Right renal cortex interstitium (tissue), 3 donors: ENCODE results near the gene ATP1A2. TPM values are rescaled to one million over a fixed set of nuclear protein-coding genes. Genes with fewer than 3 reads are reported as not detected.

Source experiments
- DNase-seq, 3 donors: peaks; one replicate each; pipeline ENCODE4 v3.0.0-alpha.2; 2013; ENCODE audit warnings: low read depth in 3 of 3, low spot score in 2 of 3
- polyA plus RNA-seq, 3 donors: library from polyadenylated mRNA; unstranded; fragments of 120-200 nt; gene quantifications; one replicate each; pipeline ENCODE4 v1.2.1, GENCODE V29; 2013; ENCODE audit not compliant: insufficient read length in 3 of 3

Gene ATP1A2
- polyA plus RNA-seq, 3 donors = 4.2 to 5.8 (median 4.6) TPM

GRCh38 chr1:160168609-160169369 is 53.2 kb downstream of the ATP1A2 start:
- DNase-seq = no peak

- DNase-seq = no peak
Observed at GRCh38 chr1:160169553-160170399, 54.2 kb downstream of the ATP1A2 start.

- no peak for DNase-seq
Observed at GRCh38 chr1:160171354-160171753, 55.8 kb downstream of the ATP1A2 start.

- no peak for DNase-seq
Observed at GRCh38 chr1:160171980-160172379, 56.4 kb downstream of the ATP1A2 start.

GRCh38 chr1:160177231-160177630 is 61.7 kb downstream of the ATP1A2 start:
- no peak for DNase-seq

- no peak for DNase-seq
Observed at GRCh38 chr1:160177667-160178066, 62.1 kb downstream of the ATP1A2 start.

- DNase-seq = no peak
Observed at GRCh38 chr1:160178731-160179130, 63.2 kb downstream of the ATP1A2 start.

- DNase-seq = no peak
Observed at GRCh38 chr1:160179336-160179735, 63.8 kb downstream of the ATP1A2 start.

- no peak for DNase-seq
Observed at GRCh38 chr1:160186246-160186645, 70.7 kb downstream of the ATP1A2 start.

GRCh38 chr1:160186729-160187128 is 71.2 kb downstream of the ATP1A2 start:
- no peak for DNase-seq

GRCh38 chr1:160187407-160187806 is 71.8 kb downstream of the ATP1A2 start:
- DNase-seq = no peak

GRCh38 chr1:160188341-160188740 is 72.8 kb downstream of the ATP1A2 start:
- no peak for DNase-seq

GRCh38 chr1:160189649-160190625 is 74.4 kb downstream of the ATP1A2 start, which contains the start of gene CASQ1:
TSS of gene CASQ1 (plus strand) at chr1:160190575. CDS start at chr1:160190752, 177 bp downstream.
- DNase-seq = no peak

GRCh38 chr1:160191756-160192155 is 76.2 kb downstream of the ATP1A2 start:
- DNase-seq = no peak

GRCh38 chr1:160192234-160192633 is 76.7 kb downstream of the ATP1A2 start:
- no peak for DNase-seq

Other genes with a start within 250 kb of the ATP1A2 start
- gene CFAP45, start 215.6 kb upstream of the ATP1A2 start, polyA plus RNA-seq = 1 to 10 TPM; 3.2 to 4.1 (median 4.1) TPM
- gene TAGLN2, start 190.3 kb upstream of the ATP1A2 start, polyA plus RNA-seq = 100 to 1,000 TPM; 116 to 148 (median 133) TPM
- 10 to 100 TPM; 10.7 to 11.6 (median 11.5) TPM for gene IGSF9, start 170.1 kb upstream of the ATP1A2 start, polyA plus RNA-seq
- not detected for gene SLAMF9, start 161.5 kb upstream of the ATP1A2 start, polyA plus RNA-seq
- 10 to 100 TPM; 11.5 to 12.2 (median 11.9) TPM for gene PIGM, start 83.8 kb upstream of the ATP1A2 start, polyA plus RNA-seq
- gene KCNJ10, start 45.6 kb upstream of the ATP1A2 start, polyA plus RNA-seq = 10 to 100 TPM; 28.0 to 33.3 (median 29.1) TPM
- gene KCNJ9, start 34.2 kb upstream of the ATP1A2 start, polyA plus RNA-seq = under 1 TPM; 0.08 to 0.12 (median 0.08) TPM
- 10 to 100 TPM; 24.8 to 33.0 (median 29.2) TPM for gene IGSF8, start 17.1 kb upstream of the ATP1A2 start, polyA plus RNA-seq
- gene ATP1A4, start 35.8 kb downstream of the ATP1A2 start, polyA plus RNA-seq = under 1 TPM in 1 of 3 donors, not detected in 2; 0.37 TPM
- gene CASQ1, start 74.8 kb downstream of the ATP1A2 start, polyA plus RNA-seq = under 1 TPM; 0.15 to 0.34 (median 0.18) TPM
- gene PEA15, start 89.6 kb downstream of the ATP1A2 start, polyA plus RNA-seq = 100 to 1,000 TPM; 129 to 136 (median 132) TPM
- 100 to 1,000 TPM; 170 to 208 (median 184) TPM for gene DCAF8, start 146.8 kb downstream of the ATP1A2 start, polyA plus RNA-seq
- 10 to 100 TPM; 91.0 to 93.7 (median 91.3) TPM for gene PEX19, start 169.4 kb downstream of the ATP1A2 start, polyA plus RNA-seq
- gene COPA, start 227.5 kb downstream of the ATP1A2 start, polyA plus RNA-seq = 100 to 1,000 TPM; 162 to 174 (median 166) TPM
- 100 to 1,000 TPM; 156 to 175 (median 157) TPM for gene NCSTN, start 227.6 kb downstream of the ATP1A2 start, polyA plus RNA-seq